Stimulated activated CD4-positive, alpha-beta T cell treated with anti-CD3 and anti-CD28 coated beads, Interleukin-15, amount 100 ng/mL, for 24 hours (primary cell): ENCODE results near the gene C2.
A peak's percentile ranks its signal among the peaks of the same experiment; 100 is the strongest.
"Not testable (repeated sequence)": the region's sequence is repeated elsewhere in the genome, so short reads cannot be mapped to it uniquely, and the experiment has no call there.

Experiments used
- DNase-seq: peaks from one replicate; pipeline ENCODE4 v3.0.0-alpha.2; 2020

Gene C2

GRCh38 chr6:31927863-31928671 is 550 bp downstream of the C2 start:
- DNase-seq, result no peak

GRCh38 chr6:31928672-31928939 is 1.1 kb downstream of the C2 start:
- no peak for DNase-seq

- no peak for DNase-seq
Measured at GRCh38 chr6:31930962-31931361, 3.4 kb downstream of the C2 start.

GRCh38 chr6:31932137-31932536 is 4.6 kb downstream of the C2 start:
- DNase-seq, result not testable (repeated sequence)

GRCh38 chr6:31933537-31933936 is 6.0 kb downstream of the C2 start:
- no peak for DNase-seq

GRCh38 chr6:31935021-31935420 is 7.5 kb downstream of the C2 start:
- no peak for DNase-seq

- DNase-seq, result no peak
Measured at GRCh38 chr6:31935823-31936222, 8.3 kb downstream of the C2 start.

GRCh38 chr6:31940256-31940664 is 12.7 kb downstream of the C2 start:
- DNase-seq, result no peak

- DNase-seq, result no peak
Measured at GRCh38 chr6:31943742-31944141, 16.2 kb downstream of the C2 start.

- DNase-seq, result no peak
Measured at GRCh38 chr6:31945154-31945506, 17.6 kb downstream of the C2 start.

- peak; percentile 27 for DNase-seq
Measured at GRCh38 chr6:31945507-31946369, 18.2 kb downstream of the C2 start, which contains the start of gene CFB. CFB (plus strand) TSS chr6:31946095; CDS start chr6:31946222, 127 bp downstream.

GRCh38 chr6:31946370-31946885 is 18.9 kb downstream of the C2 start:
- DNase-seq, result no peak

- DNase-seq, result no peak
Measured at GRCh38 chr6:31947070-31947675, 19.7 kb downstream of the C2 start.

GRCh38 chr6:31947864-31948263 is 20.3 kb downstream of the C2 start:
- no peak for DNase-seq

- DNase-seq, result no peak
Measured at GRCh38 chr6:31948306-31948705, 20.8 kb downstream of the C2 start.

GRCh38 chr6:31948753-31949413 is 21.4 kb downstream of the C2 start:
- DNase-seq, result no peak

GRCh38 chr6:31949926-31950548 is 22.5 kb downstream of the C2 start:
- no peak for DNase-seq

- peak; percentile 52 for DNase-seq
Measured at GRCh38 chr6:31952140-31952805, 24.8 kb downstream of the C2 start.

GRCh38 chr6:31952890-31953289 is 25.4 kb downstream of the C2 start:
- DNase-seq, result no peak

GRCh38 chr6:31954511-31954910 is 27.0 kb downstream of the C2 start:
- DNase-seq, result no peak

GRCh38 chr6:31956796-31957195 is 29.3 kb downstream of the C2 start:
- no peak for DNase-seq

- DNase-seq, result no peak
Measured at GRCh38 chr6:31958412-31958740, 30.9 kb downstream of the C2 start.
